ENCODE measurements around the gene ANGPTL2.

- no peak for TF ChIP-seq POLR2A (IDR thresholded peaks at IDR 0.05; ENCODE audit: low read depth, low read length)
- no peak for TF ChIP-seq TAF1 (IDR thresholded peaks at IDR 0.05; ENCODE audit: low read depth, low read length)
- no peak for TF ChIP-seq SPI1 (IDR thresholded peaks at IDR 0.05; ENCODE audit: low read depth, low read length)
- no peak for TF ChIP-seq PAX5 (IDR thresholded peaks at IDR 0.05; ENCODE audit: insufficient read depth, low read length, severe bottlenecking)
- TF ChIP-seq POLR2AphosphoS5 (IDR thresholded peaks at IDR 0.05; ENCODE audit: low read depth, low read length): no peak
- no peak for TF ChIP-seq POU2F2 (IDR thresholded peaks at IDR 0.05; ENCODE audit: low read depth, low read length)
Measured at GRCh38 chr9:127130661-127131538, 8.5 kb upstream of the ANGPTL2 start.
